Activated CD4-positive, alpha-beta T cell treated with anti-CD3 and anti-CD28 coated beads for 48 hours (primary cell): Measurements from ENCODE around the gene PINLYP.

ENCODE experiments used
- DNase-seq: peaks from one replicate; pipeline ENCODE4 v3.0.0-alpha.2; 2020

The PINLYP gene

GRCh38 chr19:43551399-43552197, 24.0 kb upstream of the PINLYP start:
- DNase-seq: no peak

- no peak for DNase-seq
Observed at GRCh38 chr19:43552198-43552450, 23.5 kb upstream of the PINLYP start.

- no peak for DNase-seq
Observed at GRCh38 chr19:43552616-43553015, 23.0 kb upstream of the PINLYP start.

- no peak for DNase-seq
Observed at GRCh38 chr19:43553656-43554055, 21.9 kb upstream of the PINLYP start.

- DNase-seq: no peak
Observed at GRCh38 chr19:43554317-43554895, 21.2 kb upstream of the PINLYP start.

GRCh38 chr19:43555185-43555770, 20.3 kb upstream of the PINLYP start:
- peak; percentile 88 for DNase-seq

- peak; percentile 19 for DNase-seq
Observed at GRCh38 chr19:43560687-43561086, 14.9 kb upstream of the PINLYP start.

GRCh38 chr19:43561139-43561970, 14.2 kb upstream of the PINLYP start:
- DNase-seq: no peak

GRCh38 chr19:43562226-43562697, 13.3 kb upstream of the PINLYP start:
- DNase-seq: no peak

- peak; percentile 76 for DNase-seq
Observed at GRCh38 chr19:43562698-43563241, 12.8 kb upstream of the PINLYP start.

- no peak for DNase-seq
Observed at GRCh38 chr19:43563816-43564457, 11.7 kb upstream of the PINLYP start.

- DNase-seq: no peak
Observed at GRCh38 chr19:43564800-43565199, 10.8 kb upstream of the PINLYP start.

GRCh38 chr19:43569657-43570056, 5.9 kb upstream of the PINLYP start:
- no peak for DNase-seq

GRCh38 chr19:43570174-43570791, 5.3 kb upstream of the PINLYP start:
- DNase-seq: no peak

GRCh38 chr19:43572171-43572588, 3.4 kb upstream of the PINLYP start:
- DNase-seq: no peak

GRCh38 chr19:43574424-43575155, 1.0 kb upstream of the PINLYP start:
- DNase-seq: no peak

- no peak for DNase-seq
Observed at GRCh38 chr19:43575955-43576878, 616 bp downstream of the PINLYP start.

GRCh38 chr19:43578787-43579186, 3.2 kb downstream of the PINLYP start:
- no peak for DNase-seq

GRCh38 chr19:43581467-43581866, 5.9 kb downstream of the PINLYP start:
- DNase-seq: no peak

- DNase-seq: no peak
Observed at GRCh38 chr19:43582495-43582894, 6.9 kb downstream of the PINLYP start.
